Activated CD4-positive, alpha-beta T cell treated with anti-CD3 and anti-CD28 coated beads, Interleukin-2, amount 10 ng/mL, durations not matched to agents 7 days and 5 days (primary cell): Measurements from ENCODE around the gene ELFN1. TPM values are rescaled to one million over a fixed set of nuclear protein-coding genes. Genes with fewer than 3 reads are reported as not detected.

ENCODE experiments used
- CTCF ChIA-PET: fragments of 350-600 bp; sonication (Branson Sonifier 250); formaldehyde crosslinking; loops from one replicate; lab custom pipeline; 2021; ENCODE audit warnings: antibody characterized with exemption; lab: Charles Lee
- POLR2A ChIA-PET: fragments of 350-600 bp; sonication (Branson Sonifier 250); formaldehyde crosslinking; loops from one replicate; lab custom pipeline; 2021; ENCODE audit warnings: antibody characterized with exemption; lab: Charles Lee
- DNase-seq: peaks from one replicate; pipeline ENCODE4 v3.0.0-alpha.2; 2020
- H3K27ac Mint-ChIP-seq: one replicate; pipeline ENCODE4 v1.8.0; 2021; ENCODE audit warnings: mild to moderate bottlenecking, moderate library complexity, mixed read lengths
- H3K27me3 Mint-ChIP-seq: one replicate; pipeline ENCODE4 v1.8.0; 2021; ENCODE audit warnings: mixed read lengths
- H3K36me3 Mint-ChIP-seq: one replicate; pipeline ENCODE4 v1.8.0; 2021; ENCODE audit warnings: low read depth, mixed read lengths
- H3K4me1 Mint-ChIP-seq: one replicate; pipeline ENCODE4 v1.8.0; 2021; ENCODE audit warnings: mixed read lengths
- H3K4me3 Mint-ChIP-seq: one replicate; pipeline ENCODE4 v1.8.0; 2021; ENCODE audit warnings: mild to moderate bottlenecking, moderate library complexity, mixed read lengths
- H3K9me3 Mint-ChIP-seq: one replicate; pipeline ENCODE4 v1.8.0; 2021; ENCODE audit warnings: mixed read lengths
- total RNA-seq, 2 experiments: library from RNA; stranded (reverse); gene quantifications; one replicate each; pipeline ENCODE4 v1.2.3, GENCODE V29; 2021

ELFN1 gene
- total RNA-seq, 2 experiments from 2014 or later = 0.07 TPM; not detected in 1

DNA sequence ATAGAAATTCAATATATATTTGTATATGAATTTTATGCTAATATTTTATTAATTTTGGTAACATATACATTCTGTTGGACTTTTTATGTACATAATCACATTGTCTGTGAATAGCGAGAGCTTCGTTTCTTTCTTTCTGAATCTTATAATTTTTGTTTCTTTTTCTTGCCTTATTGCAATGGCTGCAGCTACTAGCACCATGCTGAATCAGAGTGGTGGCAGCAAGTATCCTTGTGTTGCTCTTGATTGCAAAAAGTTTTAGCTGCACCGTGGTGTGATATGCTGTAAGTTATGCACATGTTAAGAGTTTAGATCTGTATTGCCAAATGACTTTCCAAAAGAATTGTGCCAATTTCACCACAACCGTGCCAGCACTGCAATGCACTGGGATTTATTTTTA, 32.6 kb downstream of the ELFN1 start:
- Mint-ChIP-seq H3K4me1 (no peaks in the 10 kb centered on the region), H3K27ac (no peak overlapping the region), H3K4me3 (no peak overlapping the region), H3K27me3 (peaks cover 4% of the 10 kb centered on the region), H3K9me3 (peaks cover 12% of the 10 kb centered on the region), H3K36me3 (no peaks in the 10 kb centered on the region)
- DNase-seq = no peak
- POLR2A ChIA-PET = no interaction called here
- CTCF ChIA-PET = no interaction called here

- Mint-ChIP-seq H3K4me3 (no peak overlapping the region), H3K27me3 (peaks cover 4% of the 10 kb centered on the region), H3K27ac (no peak overlapping the region), H3K4me1 (no peaks in the 10 kb centered on the region), H3K36me3 (no peaks in the 10 kb centered on the region), H3K9me3 (peaks cover 12% of the 10 kb centered on the region)
- ChIA-PET POLR2A (no interaction called here), CTCF (no interaction called here)
- DNase-seq = no peak
Observed at GRCh38 chr7:1703441-1703840, 33.4 kb downstream of the ELFN1 start.

- Mint-ChIP-seq H3K27ac (no peak overlapping the region), H3K9me3 (peaks cover 13% of the 10 kb centered on the region), H3K4me3 (no peak overlapping the region), H3K27me3 (peaks cover 4% of the 10 kb centered on the region), H3K4me1 (no peaks in the 10 kb centered on the region), H3K36me3 (no peaks in the 10 kb centered on the region)
- ChIA-PET POLR2A (no interaction called here), CTCF (no interaction called here)
- no peak for DNase-seq
Observed at GRCh38 chr7:1703871-1704810, 34.1 kb downstream of the ELFN1 start.

DNA sequence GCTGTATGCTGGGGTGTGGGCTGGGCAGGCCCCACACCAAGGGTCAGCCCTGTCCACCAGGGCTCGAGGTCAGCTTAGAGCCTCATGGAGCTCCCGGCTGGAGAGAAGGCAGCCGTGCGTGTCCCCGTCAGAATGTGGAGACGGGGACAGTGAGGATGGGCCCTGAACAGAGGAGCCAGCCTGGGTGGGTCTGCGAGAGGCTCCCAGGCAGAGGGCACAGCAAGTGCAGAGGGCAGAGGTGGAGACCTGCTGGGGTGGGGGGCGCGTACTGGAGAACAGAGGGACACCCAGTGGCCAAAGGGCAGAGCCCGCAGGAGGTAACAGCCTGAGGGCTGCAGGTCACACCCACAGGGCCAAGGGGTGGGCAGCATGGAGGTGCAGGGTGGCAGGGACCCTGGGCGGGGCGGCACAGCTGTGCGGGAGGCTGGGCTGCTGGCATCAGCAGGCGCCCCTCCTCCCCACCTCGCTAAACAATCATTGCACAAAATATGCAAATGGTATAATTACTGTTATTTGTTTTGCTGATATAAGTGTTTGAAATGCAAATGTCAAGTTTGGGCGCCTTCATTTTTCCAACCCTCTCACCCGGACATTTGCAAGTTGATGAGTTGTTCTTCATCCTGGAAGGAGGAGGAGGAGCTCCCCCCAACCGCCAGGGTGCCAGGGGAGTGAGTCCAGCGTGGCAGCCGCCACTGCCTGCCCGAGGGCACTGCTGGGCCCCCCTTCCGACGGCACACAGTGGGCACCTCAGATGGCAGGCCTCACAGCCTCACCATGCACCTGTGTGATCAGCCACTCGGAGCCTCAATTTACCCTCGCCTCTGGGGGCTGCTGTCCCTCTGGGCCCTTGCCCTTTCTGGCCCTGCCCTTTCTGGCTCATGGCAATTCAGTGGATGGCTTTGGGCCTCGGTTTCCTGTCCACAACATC, 35.0 kb downstream of the ELFN1 start:
- H3K4me3 Mint-ChIP-seq = no peak overlapping the region
- H3K4me1 Mint-ChIP-seq = no peaks in the 10 kb centered on the region
- H3K27ac Mint-ChIP-seq = no peak overlapping the region
- peaks cover 21% of the 10 kb centered on the region for H3K9me3 Mint-ChIP-seq
- ChIA-PET POLR2A (no interaction called here), CTCF (no interaction called here)
- no peak for DNase-seq
- no peaks in the 10 kb centered on the region for H3K36me3 Mint-ChIP-seq
- peaks cover 4% of the 10 kb centered on the region for H3K27me3 Mint-ChIP-seq

GRCh38 chr7:1705856-1706255, 35.8 kb downstream of the ELFN1 start:
- Mint-ChIP-seq H3K27me3 (peaks cover 4% of the 10 kb centered on the region), H3K9me3 (peaks cover 22% of the 10 kb centered on the region), H3K4me3 (no peak overlapping the region), H3K36me3 (no peaks in the 10 kb centered on the region), H3K27ac (no peak overlapping the region), H3K4me1 (no peaks in the 10 kb centered on the region)
- DNase-seq = no peak
- POLR2A ChIA-PET = no interaction called here
- CTCF ChIA-PET = no interaction called here

- ChIA-PET POLR2A (no interaction called here), CTCF (no interaction called here)
- H3K9me3 Mint-ChIP-seq = peaks cover 21% of the 10 kb centered on the region
- peaks cover 4% of the 10 kb centered on the region for H3K27me3 Mint-ChIP-seq
- H3K27ac Mint-ChIP-seq = no peak overlapping the region
- no peaks in the 10 kb centered on the region for H3K36me3 Mint-ChIP-seq
- no peak for DNase-seq
- no peaks in the 10 kb centered on the region for H3K4me1 Mint-ChIP-seq
- H3K4me3 Mint-ChIP-seq = no peak overlapping the region
Observed at GRCh38 chr7:1706381-1706720, 36.3 kb downstream of the ELFN1 start.

- H3K27ac Mint-ChIP-seq = no peak overlapping the region
- ChIA-PET CTCF (no interaction called here), POLR2A (no interaction called here)
- no peaks in the 10 kb centered on the region for H3K4me1 Mint-ChIP-seq
- peaks cover 4% of the 10 kb centered on the region for H3K27me3 Mint-ChIP-seq
- peaks cover 21% of the 10 kb centered on the region for H3K9me3 Mint-ChIP-seq
- no peak overlapping the region for H3K4me3 Mint-ChIP-seq
- no peak for DNase-seq
- no peaks in the 10 kb centered on the region for H3K36me3 Mint-ChIP-seq
Observed at GRCh38 chr7:1706721-1707613, 36.9 kb downstream of the ELFN1 start.

- CTCF ChIA-PET = no interaction called here
- no peak overlapping the region for H3K4me3 Mint-ChIP-seq
- peaks cover 4% of the 10 kb centered on the region for H3K27me3 Mint-ChIP-seq
- H3K4me1 Mint-ChIP-seq = no peaks in the 10 kb centered on the region
- no peak overlapping the region for H3K27ac Mint-ChIP-seq
- DNase-seq = no peak
- H3K36me3 Mint-ChIP-seq = no peaks in the 10 kb centered on the region
- POLR2A ChIA-PET = no interaction called here
- H3K9me3 Mint-ChIP-seq = peaks cover 14% of the 10 kb centered on the region
Observed at GRCh38 chr7:1707756-1708595, 37.9 kb downstream of the ELFN1 start.

- POLR2A ChIA-PET = no interaction called here
- Mint-ChIP-seq H3K9me3 (peaks cover 12% of the 10 kb centered on the region), H3K4me3 (no peak overlapping the region), H3K27me3 (no peaks in the 10 kb centered on the region), H3K36me3 (no peaks in the 10 kb centered on the region), H3K4me1 (no peaks in the 10 kb centered on the region), H3K27ac (no peak overlapping the region)
- CTCF ChIA-PET = no interaction called here
- DNase-seq = no peak
Observed at GRCh38 chr7:1708596-1709251, 38.6 kb downstream of the ELFN1 start.

DNA sequence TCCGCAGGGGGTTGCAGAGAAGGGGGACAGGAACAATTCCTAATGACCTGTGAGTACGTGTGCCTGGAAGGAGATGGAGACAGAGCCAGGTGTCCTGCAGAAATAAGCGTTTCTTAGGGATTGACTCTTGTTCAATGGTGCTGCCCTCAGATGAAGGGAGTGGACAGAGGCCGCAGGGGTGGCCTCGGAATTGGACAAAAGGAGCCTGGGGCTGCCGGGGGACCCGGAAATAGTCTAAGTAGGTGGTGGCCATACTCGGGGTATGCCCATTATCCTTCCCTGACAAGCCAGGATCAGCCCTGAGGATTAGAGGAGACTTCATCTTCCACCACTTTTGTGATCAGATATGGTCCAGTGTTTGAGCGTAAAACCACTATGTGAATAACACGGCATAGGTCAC, 39.2 kb downstream of the ELFN1 start:
- POLR2A ChIA-PET = no interaction called here
- Mint-ChIP-seq H3K4me3 (no peak overlapping the region), H3K27me3 (no peaks in the 10 kb centered on the region), H3K27ac (no peak overlapping the region), H3K36me3 (no peaks in the 10 kb centered on the region), H3K4me1 (no peaks in the 10 kb centered on the region), H3K9me3 (peaks cover 12% of the 10 kb centered on the region)
- DNase-seq = no peak
- CTCF ChIA-PET = no interaction called here

- DNase-seq = no peak
- Mint-ChIP-seq H3K36me3 (no peaks in the 10 kb centered on the region), H3K9me3 (peaks cover 12% of the 10 kb centered on the region), H3K4me3 (no peak overlapping the region), H3K4me1 (no peaks in the 10 kb centered on the region), H3K27me3 (no peaks in the 10 kb centered on the region), H3K27ac (no peak overlapping the region)
- ChIA-PET CTCF (no interaction called here), POLR2A (no interaction called here)
Observed at GRCh38 chr7:1709900-1710299, 39.8 kb downstream of the ELFN1 start.
